Hepatocyte (in vitro differentiated cells): ENCODE data around the gene DUOX1.

Experiments used
- CTCF ChIP-seq: fragments of 200-600 bp; sonication (generic); IDR thresholded peaks from 2 replicates; pipeline ENCODE4 v1.5.1; 2016; ENCODE audit warnings: antibody characterized with exemption, mild to moderate bottlenecking; ENCODE audit not compliant: poor library complexity
- EZH2 ChIP-seq: fragments of 200-600 bp; sonication (generic); IDR thresholded peaks from 2 replicates; pipeline ENCODE4 v1.6.1; 2016; ENCODE audit warnings: antibody characterized with exemption, mild to moderate bottlenecking, borderline replicate concordance
- EZH2phosphoT487 ChIP-seq: fragments of 200-600 bp; sonication (generic); IDR thresholded peaks from one replicate; pipeline ENCODE4 v1.6.1; 2018; ENCODE audit warnings: antibody characterized with exemption, mild to moderate bottlenecking, low read depth, moderate library complexity; ENCODE audit not compliant: unreplicated experiment, severe bottlenecking

- TF ChIP-seq EZH2 (no peak), EZH2phosphoT487 (no peak), CTCF (no peak)
These were observed 19.5 kb upstream of the DUOX1 start for GRCh38 chr15:45110256-45110820.
